Measurements from ENCODE around the gene C11orf42.
"Not testable (repeated sequence)": the region's sequence is repeated elsewhere in the genome, so short reads cannot be mapped to it uniquely, and the experiment has no call there.

C11orf42 gene

GRCh38 chr11:6238902-6239301 is 33.5 kb downstream of the C11orf42 start, which contains the start of gene CNGA4:
Gene CNGA4 (plus strand): TSS chr11:6239089. CDS start chr11:6239207, 118 bp downstream.
- no peaks in the 10 kb centered on the region for H3K9me3 ChIP-seq (ENCODE audit: severe bottlenecking)
- H3K36me3 ChIP-seq = no peaks in the 10 kb centered on the region
- peaks cover 3% of the 10 kb centered on the region for H3K27me3 ChIP-seq (ENCODE audit: insufficient read depth, low read depth, severe bottlenecking)
- no peak within 1 kb of the TSS for H3K4me3 ChIP-seq (ENCODE audit: low read depth, low read length)
- DNase-seq = no peak
- no peak for TF ChIP-seq CTCF (IDR thresholded peaks at IDR 0.05; ENCODE audit: low read depth, low read length)
- no peak within 1 kb of the TSS for H3K27ac ChIP-seq

DNA sequence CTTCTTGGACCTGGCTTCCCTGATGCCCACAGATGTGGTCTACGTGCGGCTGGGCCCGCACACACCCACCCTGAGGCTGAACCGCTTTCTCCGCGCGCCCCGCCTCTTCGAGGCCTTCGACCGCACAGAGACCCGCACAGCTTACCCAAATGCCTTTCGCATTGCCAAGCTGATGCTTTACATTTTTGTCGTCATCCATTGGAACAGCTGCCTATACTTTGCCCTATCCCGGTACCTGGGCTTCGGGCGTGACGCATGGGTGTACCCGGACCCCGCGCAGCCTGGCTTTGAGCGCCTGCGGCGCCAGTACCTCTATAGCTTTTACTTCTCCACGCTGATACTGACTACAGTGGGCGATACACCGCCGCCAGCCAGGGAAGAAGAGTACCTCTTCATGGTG is 34.8 kb downstream of the C11orf42 start:
- no peaks in the 10 kb centered on the region for H3K36me3 ChIP-seq
- no peaks in the 10 kb centered on the region for H3K9me3 ChIP-seq (ENCODE audit: severe bottlenecking)
- no peak overlapping the region for H3K27ac ChIP-seq
- no peak for TF ChIP-seq CTCF (IDR thresholded peaks at IDR 0.05; ENCODE audit: low read depth, low read length)
- peaks cover 3% of the 10 kb centered on the region for H3K27me3 ChIP-seq (ENCODE audit: insufficient read depth, low read depth, severe bottlenecking)
- no peak overlapping the region for H3K4me3 ChIP-seq (ENCODE audit: low read depth, low read length)
- DNase-seq = no peak

DNA sequence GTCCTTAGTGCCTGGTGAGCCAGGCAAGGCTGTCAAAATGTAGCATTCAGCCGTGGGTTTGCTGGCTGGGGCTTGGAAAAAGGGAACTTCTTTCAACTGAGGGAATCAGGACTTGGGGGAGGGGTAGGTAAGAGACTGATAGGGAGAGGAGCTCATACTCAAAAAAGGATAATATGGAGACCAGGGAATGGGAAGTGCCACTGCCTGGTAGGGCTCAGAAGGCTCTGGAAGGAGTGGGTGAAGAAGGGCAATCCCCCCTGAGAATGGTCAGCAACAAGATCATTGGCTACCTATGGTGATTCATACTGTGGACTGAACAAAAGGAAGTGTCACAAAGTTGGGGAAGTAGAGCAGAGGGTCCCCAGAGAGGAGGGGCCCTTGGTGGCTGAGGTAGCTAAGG is 35.4 kb downstream of the C11orf42 start:
- Histone ChIP-seq H3K36me3 (no peaks in the 10 kb centered on the region), H3K27ac (no peak overlapping the region), H3K4me3 (ENCODE audit: low read depth, low read length) (no peak overlapping the region), H3K9me3 (ENCODE audit: severe bottlenecking) (no peaks in the 10 kb centered on the region), H3K27me3 (ENCODE audit: insufficient read depth, low read depth, severe bottlenecking) (peaks cover 3% of the 10 kb centered on the region)
- DNase-seq = no peak
- TF ChIP-seq CTCF (IDR thresholded peaks at IDR 0.05; ENCODE audit: low read depth, low read length) = no peak

DNA sequence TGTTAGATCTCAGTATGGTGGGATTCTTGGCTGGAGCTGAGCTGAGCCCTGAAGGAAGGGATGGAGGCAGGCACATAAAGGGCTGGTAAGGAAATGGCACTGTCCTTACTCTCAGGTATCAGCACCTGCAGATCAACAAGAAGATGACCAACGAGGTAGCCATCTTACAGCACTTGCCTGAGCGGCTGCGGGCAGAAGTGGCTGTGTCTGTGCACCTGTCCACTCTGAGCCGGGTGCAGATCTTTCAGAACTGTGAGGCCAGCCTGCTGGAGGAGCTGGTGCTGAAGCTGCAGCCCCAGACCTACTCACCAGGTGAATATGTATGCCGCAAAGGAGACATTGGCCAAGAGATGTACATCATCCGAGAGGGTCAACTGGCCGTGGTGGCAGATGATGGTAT is 36.0 kb downstream of the C11orf42 start:
- Histone ChIP-seq H3K27ac (no peak overlapping the region), H3K9me3 (ENCODE audit: severe bottlenecking) (no peaks in the 10 kb centered on the region), H3K4me3 (ENCODE audit: low read depth, low read length) (no peak overlapping the region), H3K27me3 (ENCODE audit: insufficient read depth, low read depth, severe bottlenecking) (peaks cover 3% of the 10 kb centered on the region), H3K36me3 (no peaks in the 10 kb centered on the region)
- DNase-seq = no peak
- no peak for TF ChIP-seq CTCF (IDR thresholded peaks at IDR 0.05; ENCODE audit: low read depth, low read length)

DNA sequence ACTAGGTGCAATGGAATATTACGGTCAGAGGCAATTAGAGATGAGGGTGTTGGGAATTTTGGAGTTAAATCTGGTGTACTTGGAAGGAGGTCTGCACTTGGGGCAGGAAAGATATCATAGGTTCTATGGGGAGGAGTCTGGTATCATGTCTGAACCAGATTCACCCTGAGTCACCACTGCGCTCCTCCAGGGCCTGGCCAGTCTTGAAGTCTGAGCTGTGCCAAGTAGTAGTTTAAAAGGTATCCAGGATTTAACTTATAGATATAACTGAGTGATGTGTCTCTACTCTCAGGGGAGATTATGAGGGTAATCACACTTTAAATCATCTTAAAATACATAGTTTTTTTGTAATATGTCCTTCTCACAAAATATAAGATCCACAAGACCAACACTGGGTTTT is 40.2 kb downstream of the C11orf42 start:
- Histone ChIP-seq H3K27ac (no peak overlapping the region), H3K36me3 (no peaks in the 10 kb centered on the region), H3K9me3 (ENCODE audit: severe bottlenecking) (no peaks in the 10 kb centered on the region), H3K4me3 (ENCODE audit: low read depth, low read length) (no peak overlapping the region), H3K27me3 (ENCODE audit: insufficient read depth, low read depth, severe bottlenecking) (no peaks in the 10 kb centered on the region)
- no peak for DNase-seq
- no peak for TF ChIP-seq CTCF (IDR thresholded peaks at IDR 0.05; ENCODE audit: low read depth, low read length)

DNA sequence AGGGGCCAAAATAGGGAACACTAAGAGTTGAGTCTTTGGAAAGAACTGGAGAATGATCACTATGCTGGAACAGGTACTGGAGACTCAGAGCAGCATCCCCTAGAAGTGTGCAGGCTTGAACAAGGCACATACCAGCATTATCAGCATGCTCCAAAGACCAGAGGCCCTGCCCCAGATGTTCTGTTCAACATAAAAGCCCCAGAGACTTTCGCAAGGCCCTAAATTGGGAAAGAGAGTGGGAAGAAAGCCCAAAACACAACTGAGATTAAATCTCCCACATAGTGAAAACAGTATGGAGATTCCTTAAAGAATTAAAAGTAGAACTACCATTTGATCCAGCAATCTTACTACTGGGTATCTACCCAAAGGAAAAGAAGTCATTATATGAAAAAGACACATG is 42.9 kb downstream of the C11orf42 start:
- no peak for TF ChIP-seq CTCF (IDR thresholded peaks at IDR 0.05; ENCODE audit: low read depth, low read length)
- H3K9me3 ChIP-seq (ENCODE audit: severe bottlenecking) = no peaks in the 10 kb centered on the region

DNA sequence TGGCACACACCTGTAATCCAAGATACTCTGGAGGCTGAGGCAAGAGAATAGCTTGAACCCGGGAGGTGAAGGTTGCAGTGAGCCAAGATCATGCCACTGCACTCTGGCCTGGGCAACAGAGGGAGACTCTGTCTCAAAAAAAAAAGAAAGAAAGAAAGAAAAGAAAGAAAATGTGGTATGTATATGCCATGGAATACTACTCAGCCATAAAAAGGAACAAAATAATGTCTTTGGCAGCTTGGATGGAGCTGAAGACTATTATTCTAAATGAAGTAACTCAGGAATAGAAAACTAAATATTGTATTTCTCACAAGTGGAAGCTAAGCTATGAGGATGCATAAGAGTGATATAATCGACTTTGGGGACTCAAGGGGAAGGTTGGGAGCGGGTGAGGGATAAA is 43.5 kb downstream of the C11orf42 start:
- not testable (repeated sequence) for H3K36me3 ChIP-seq, H3K27ac ChIP-seq, DNase-seq

More for the DNA sequence above, 42.9 kb downstream of the C11orf42 start:
- no peaks in the 10 kb centered on the region for H3K36me3 ChIP-seq
- DNase-seq = no peak
- H3K27ac ChIP-seq = no peak overlapping the region
- no peaks in the 10 kb centered on the region for H3K27me3 ChIP-seq (ENCODE audit: insufficient read depth, low read depth, severe bottlenecking)
- H3K4me3 ChIP-seq (ENCODE audit: low read depth, low read length) = no peak overlapping the region

More for the DNA sequence above, 43.5 kb downstream of the C11orf42 start:
- not testable (repeated sequence) for H3K9me3 ChIP-seq (ENCODE audit: severe bottlenecking); H3K4me3 ChIP-seq (ENCODE audit: low read depth, low read length); H3K27me3 ChIP-seq (ENCODE audit: insufficient read depth, low read depth, severe bottlenecking)

Measured in WERI-Rb-1 (cell line).